GM23338 (cell line): Measurements from ENCODE around the gene EVI5L. TPM values are rescaled to one million over a fixed set of nuclear protein-coding genes. Genes with fewer than 3 reads are reported as not detected.
A peak's percentile ranks its signal among the peaks of the same experiment; 100 is the strongest.

Source experiments
- ATAC-seq: fragments of 200-7000 bp; cut with Tn5 transposase; 3 replicates; pipeline ENCODE4 v1.9.1; 2020
- DNase-seq: peaks from one replicate; pipeline ENCODE4 v3.0.0-alpha.2; 2015; ENCODE audit warnings: low spot score
- H2AFZ ChIP-seq: fragments of 200-600 bp; sonication (generic); 2 replicates; pipeline ENCODE4 v1.8.0; 2016; ENCODE audit warnings: antibody characterized with exemption, mild to moderate bottlenecking, moderate library complexity
- H3F3A ChIP-seq: fragments of 200-600 bp; sonication (generic); replicated peaks from 2 replicates; pipeline ENCODE4 v1.8.0; 2017; ENCODE audit warnings: antibody characterized with exemption, mixed run types, low read depth
- H3K27ac ChIP-seq: fragments of 200-600 bp; sonication (generic); 2 replicates; pipeline ENCODE4 v1.6.1; 2016; ENCODE audit warnings: low read depth
- H3K27me3 ChIP-seq: fragments of 200-600 bp; sonication (generic); 2 replicates; pipeline ENCODE4 v1.8.0; 2016; ENCODE audit warnings: mild to moderate bottlenecking, mixed run types, moderate library complexity; ENCODE audit not compliant: insufficient read depth
- H3K36me3 ChIP-seq: fragments of 200-600 bp; sonication (generic); 2 replicates; pipeline ENCODE4 v1.8.0; 2016; ENCODE audit warnings: mild to moderate bottlenecking; ENCODE audit not compliant: insufficient read depth
- H3K4me1 ChIP-seq: fragments of 200-600 bp; sonication (generic); 2 replicates; pipeline ENCODE4 v1.8.0; 2016; ENCODE audit warnings: mild to moderate bottlenecking, moderate library complexity; ENCODE audit not compliant: insufficient read depth
- H3K4me2 ChIP-seq: fragments of 200-600 bp; sonication (generic); 2 replicates; pipeline ENCODE4 v1.7.1; 2017; ENCODE audit warnings: mixed run types
- H3K4me3 ChIP-seq: fragments of 200-600 bp; sonication (generic); 2 replicates; pipeline ENCODE4 v1.6.1; 2016; ENCODE audit warnings: mixed run types
- H3K79me2 ChIP-seq: fragments of 200-600 bp; sonication (generic); replicated peaks from 2 replicates; pipeline ENCODE4 v1.8.0; 2017; ENCODE audit warnings: mild to moderate bottlenecking; ENCODE audit not compliant: insufficient read depth
- H3K9me2 ChIP-seq: fragments of 200-600 bp; sonication (generic); 2 replicates; pipeline ENCODE4 v1.8.0; 2017; ENCODE audit not compliant: insufficient read depth
- H4K20me1 ChIP-seq: fragments of 200-600 bp; sonication (generic); replicated peaks from 2 replicates; pipeline ENCODE4 v1.8.0; 2017; ENCODE audit warnings: mild to moderate bottlenecking; ENCODE audit not compliant: insufficient read depth
- H3K27ac Mint-ChIP-seq: 2 replicates; pipeline ENCODE4 v1.8.0; 2020; ENCODE audit warnings: inconsistent platforms, mild to moderate bottlenecking, moderate library complexity, mixed read lengths
- H3K27me3 Mint-ChIP-seq: 3 replicates; pipeline ENCODE4 v1.8.0; 2022; ENCODE audit warnings: low read depth, mild to moderate bottlenecking, moderate library complexity, mixed read lengths, inconsistent platforms; ENCODE audit not compliant: insufficient read depth, poor library complexity
- H3K36me3 Mint-ChIP-seq: 3 replicates; pipeline ENCODE4 v1.8.0; 2021; ENCODE audit warnings: low read depth, mild to moderate bottlenecking, inconsistent platforms, moderate library complexity, mixed read lengths
- H3K4me1 Mint-ChIP-seq: 3 replicates; pipeline ENCODE4 v1.8.0; 2020; ENCODE audit warnings: mild to moderate bottlenecking, inconsistent platforms, mixed read lengths
- H3K4me3 Mint-ChIP-seq: 3 replicates; pipeline ENCODE4 v1.8.0; 2021; ENCODE audit warnings: moderate library complexity, mild to moderate bottlenecking, inconsistent platforms, mixed read lengths
- H3K9me3 Mint-ChIP-seq: 3 replicates; pipeline ENCODE4 v1.8.0; 2020; ENCODE audit warnings: moderate library complexity, mild to moderate bottlenecking, inconsistent platforms, mixed read lengths
- CREB1 ChIP-seq: fragments of 250-450 bp; sonication (Bioruptor Pico); IDR thresholded peaks from 2 replicates; pipeline ENCODE4 v1.5.0; 2020; ENCODE audit warnings: low read depth, mild to moderate bottlenecking, moderate library complexity
- EZH2 ChIP-seq: fragments of 200-600 bp; sonication (generic); IDR thresholded peaks from one replicate; pipeline ENCODE4 v1.8.0; 2017; ENCODE audit warnings: antibody characterized with exemption, mild to moderate bottlenecking, low read depth; ENCODE audit not compliant: unreplicated experiment
- EZH2phosphoT487 ChIP-seq: fragments of 200-600 bp; sonication (generic); IDR thresholded peaks from one replicate; pipeline ENCODE4 v1.8.1; 2018; ENCODE audit warnings: antibody characterized with exemption; ENCODE audit not compliant: unreplicated experiment
- NANOG ChIP-seq: IDR thresholded peaks from 2 replicates; pipeline ENCODE4 v1.6.1; 2016; ENCODE audit warnings: antibody characterized with exemption, borderline replicate concordance
- POLR2AphosphoS5 ChIP-seq: IDR thresholded peaks from 2 replicates; pipeline ENCODE4 v1.6.1; 2016; ENCODE audit warnings: antibody characterized with exemption, low read depth
- ZNF114 ChIP-seq: fragments of 250-450 bp; sonication (Bioruptor Pico); IDR thresholded peaks from 2 replicates; pipeline ENCODE4 v1.5.0; 2020; ENCODE audit warnings: mild to moderate bottlenecking, moderate library complexity
- ZNF331 ChIP-seq: fragments of 250-450 bp; sonication (Bioruptor Pico); IDR thresholded peaks from 2 replicates; pipeline ENCODE4 v1.5.0; 2020; ENCODE audit warnings: low read depth, mild to moderate bottlenecking, moderate library complexity
- ZNF462 ChIP-seq: fragments of 250-450 bp; sonication (Bioruptor Pico); IDR thresholded peaks from 2 replicates; pipeline ENCODE4 v1.5.0; 2020; ENCODE audit warnings: mild to moderate bottlenecking, moderate library complexity
- polyA plus RNA-seq: library from polyadenylated mRNA; unstranded; fragments of >200 nt; fragmentation: Nextera tagmentation; extraction: Ambion mirVana; gene quantifications from 2 replicates; pipeline ENCODE4 v1.2.1, GENCODE V29; 2016
- total RNA-seq: library from RNA; depleted of rRNA; stranded (reverse); fragments of >200 nt; shearing (Covaris generic); gene quantifications from 2 replicates; pipeline ENCODE4 v1.2.3, GENCODE V29; 2014
- TF ChIP-seq, protein P1 (sequence below): IDR thresholded peaks from 2 replicates; pipeline ENCODE4 v1.6.1; 2016; ENCODE audit warnings: antibody characterized with exemption
- TF ChIP-seq, protein P2 (sequence below), 2 experiments: fragments of 200-600 bp in 1 of 2; sonication (generic) in 1 of 2; conservative IDR thresholded peaks; 2 replicates each; pipeline versions ENCODE4 v1.5.1 to v1.6.1; 2016 to 2017; ENCODE audit warnings: antibody characterized with exemption in 2 of 2, low read depth in 2 of 2, mild to moderate bottlenecking in 2 of 2, moderate library complexity in 1 of 2
- TF ChIP-seq, protein P3 (sequence below): IDR thresholded peaks from one replicate; pipeline ENCODE4 v1.6.1; 2018; ENCODE audit warnings: antibody characterized with exemption; ENCODE audit not compliant: unreplicated experiment

The EVI5L gene
- total and polyA plus RNA-seq, 2 experiments from 2014 or later = 4.5 to 16.2 TPM

GRCh38 chr19:7907544-7907943 lies 77.5 kb downstream of the EVI5L start (continued):
- no peak for TF ChIP-seq CREB1 (CRISPR knock-in tag)
- TF ChIP-seq EZH2 = no peak
- TF ChIP-seq, protein P1, sequence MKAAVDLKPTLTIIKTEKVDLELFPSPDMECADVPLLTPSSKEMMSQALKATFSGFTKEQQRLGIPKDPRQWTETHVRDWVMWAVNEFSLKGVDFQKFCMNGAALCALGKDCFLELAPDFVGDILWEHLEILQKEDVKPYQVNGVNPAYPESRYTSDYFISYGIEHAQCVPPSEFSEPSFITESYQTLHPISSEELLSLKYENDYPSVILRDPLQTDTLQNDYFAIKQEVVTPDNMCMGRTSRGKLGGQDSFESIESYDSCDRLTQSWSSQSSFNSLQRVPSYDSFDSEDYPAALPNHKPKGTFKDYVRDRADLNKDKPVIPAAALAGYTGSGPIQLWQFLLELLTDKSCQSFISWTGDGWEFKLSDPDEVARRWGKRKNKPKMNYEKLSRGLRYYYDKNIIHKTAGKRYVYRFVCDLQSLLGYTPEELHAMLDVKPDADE = no peak
- no peak for TF ChIP-seq ZNF331 (CRISPR knock-in tag)
- no peak for TF ChIP-seq ZNF114 (CRISPR knock-in tag)
- TF ChIP-seq, protein P2, sequence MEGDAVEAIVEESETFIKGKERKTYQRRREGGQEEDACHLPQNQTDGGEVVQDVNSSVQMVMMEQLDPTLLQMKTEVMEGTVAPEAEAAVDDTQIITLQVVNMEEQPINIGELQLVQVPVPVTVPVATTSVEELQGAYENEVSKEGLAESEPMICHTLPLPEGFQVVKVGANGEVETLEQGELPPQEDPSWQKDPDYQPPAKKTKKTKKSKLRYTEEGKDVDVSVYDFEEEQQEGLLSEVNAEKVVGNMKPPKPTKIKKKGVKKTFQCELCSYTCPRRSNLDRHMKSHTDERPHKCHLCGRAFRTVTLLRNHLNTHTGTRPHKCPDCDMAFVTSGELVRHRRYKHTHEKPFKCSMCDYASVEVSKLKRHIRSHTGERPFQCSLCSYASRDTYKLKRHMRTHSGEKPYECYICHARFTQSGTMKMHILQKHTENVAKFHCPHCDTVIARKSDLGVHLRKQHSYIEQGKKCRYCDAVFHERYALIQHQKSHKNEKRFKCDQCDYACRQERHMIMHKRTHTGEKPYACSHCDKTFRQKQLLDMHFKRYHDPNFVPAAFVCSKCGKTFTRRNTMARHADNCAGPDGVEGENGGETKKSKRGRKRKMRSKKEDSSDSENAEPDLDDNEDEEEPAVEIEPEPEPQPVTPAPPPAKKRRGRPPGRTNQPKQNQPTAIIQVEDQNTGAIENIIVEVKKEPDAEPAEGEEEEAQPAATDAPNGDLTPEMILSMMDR (conservative IDR thresholded peaks at IDR 0.05; ENCODE audit: low read depth in 2 of 2) = no peak

DNA sequence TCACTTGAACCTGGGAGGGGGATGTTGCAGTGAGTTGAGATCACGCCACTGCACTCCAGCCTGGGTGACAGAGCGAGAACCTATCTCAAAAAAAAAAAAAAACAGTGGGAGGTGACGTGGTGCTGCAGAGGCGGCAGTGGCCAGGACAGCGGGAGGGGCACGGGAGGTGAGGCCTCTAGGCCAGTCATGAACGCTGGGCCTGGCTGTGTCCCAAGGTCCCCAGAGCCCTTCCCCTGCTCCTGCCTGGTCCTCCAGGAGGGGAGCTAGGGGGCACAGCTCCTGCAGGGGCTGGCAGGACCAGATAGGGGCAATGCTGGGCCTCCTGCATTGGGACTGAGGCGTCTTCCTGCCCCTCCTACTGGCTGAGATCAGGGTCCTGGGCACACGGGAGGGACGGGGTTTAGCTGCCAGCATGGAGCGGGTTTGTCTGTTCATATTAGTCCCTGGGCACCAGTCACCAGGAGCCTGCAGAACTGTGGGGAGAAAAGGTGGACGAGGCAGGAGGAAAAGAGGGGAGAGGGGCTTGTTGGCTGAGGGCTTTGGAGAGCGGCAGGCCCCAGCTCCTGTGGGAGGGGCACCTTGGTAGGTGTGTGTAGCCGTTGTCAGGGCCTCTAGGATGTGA lies 78.2 kb downstream of the EVI5L start:
- no peak overlapping the region for H3K27ac ChIP-seq
- H3K27me3 Mint-ChIP-seq = peaks cover 24% of the 10 kb centered on the region
- H3K27me3 ChIP-seq = no peaks in the 10 kb centered on the region
- no peaks in the 10 kb centered on the region; the same call in 1 of the 2 replicates for H3K36me3 ChIP-seq
- no peak overlapping the region for H3K4me2 ChIP-seq
- DNase-seq (peak; percentile 46), ATAC-seq (peak; percentile 6; the same call in 2 of the 3 replicates)
- H3K9me2 ChIP-seq = no peaks in the 10 kb centered on the region
- peaks cover 12% of the 10 kb centered on the region for H3K4me1 Mint-ChIP-seq
- H3K79me2 ChIP-seq = peaks cover 32% of the 10 kb centered on the region
- no peak overlapping the region for H3K4me3 Mint-ChIP-seq
- no peak overlapping the region for H3K27ac Mint-ChIP-seq
- H3K36me3 Mint-ChIP-seq = peaks cover 24% of the 10 kb centered on the region
- no peak overlapping the region for H2AFZ ChIP-seq
- H3K4me3 ChIP-seq = no peak overlapping the region
- H3K4me1 ChIP-seq = peaks cover 8% of the 10 kb centered on the region
- peaks cover 3% of the 10 kb centered on the region; the same call in 1 of the 2 replicates for H3F3A ChIP-seq
- peaks cover 5% of the 10 kb centered on the region for H4K20me1 ChIP-seq
- peaks cover 4% of the 10 kb centered on the region; the same call in 1 of the 3 replicates for H3K9me3 Mint-ChIP-seq
- TF ChIP-seq ZNF462 (CRISPR knock-in tag) (no peak), POLR2AphosphoS5 (no peak), NANOG (no peak), ZNF114 (CRISPR knock-in tag) (no peak), EZH2phosphoT487 (no peak)
- TF ChIP-seq, protein P3, sequence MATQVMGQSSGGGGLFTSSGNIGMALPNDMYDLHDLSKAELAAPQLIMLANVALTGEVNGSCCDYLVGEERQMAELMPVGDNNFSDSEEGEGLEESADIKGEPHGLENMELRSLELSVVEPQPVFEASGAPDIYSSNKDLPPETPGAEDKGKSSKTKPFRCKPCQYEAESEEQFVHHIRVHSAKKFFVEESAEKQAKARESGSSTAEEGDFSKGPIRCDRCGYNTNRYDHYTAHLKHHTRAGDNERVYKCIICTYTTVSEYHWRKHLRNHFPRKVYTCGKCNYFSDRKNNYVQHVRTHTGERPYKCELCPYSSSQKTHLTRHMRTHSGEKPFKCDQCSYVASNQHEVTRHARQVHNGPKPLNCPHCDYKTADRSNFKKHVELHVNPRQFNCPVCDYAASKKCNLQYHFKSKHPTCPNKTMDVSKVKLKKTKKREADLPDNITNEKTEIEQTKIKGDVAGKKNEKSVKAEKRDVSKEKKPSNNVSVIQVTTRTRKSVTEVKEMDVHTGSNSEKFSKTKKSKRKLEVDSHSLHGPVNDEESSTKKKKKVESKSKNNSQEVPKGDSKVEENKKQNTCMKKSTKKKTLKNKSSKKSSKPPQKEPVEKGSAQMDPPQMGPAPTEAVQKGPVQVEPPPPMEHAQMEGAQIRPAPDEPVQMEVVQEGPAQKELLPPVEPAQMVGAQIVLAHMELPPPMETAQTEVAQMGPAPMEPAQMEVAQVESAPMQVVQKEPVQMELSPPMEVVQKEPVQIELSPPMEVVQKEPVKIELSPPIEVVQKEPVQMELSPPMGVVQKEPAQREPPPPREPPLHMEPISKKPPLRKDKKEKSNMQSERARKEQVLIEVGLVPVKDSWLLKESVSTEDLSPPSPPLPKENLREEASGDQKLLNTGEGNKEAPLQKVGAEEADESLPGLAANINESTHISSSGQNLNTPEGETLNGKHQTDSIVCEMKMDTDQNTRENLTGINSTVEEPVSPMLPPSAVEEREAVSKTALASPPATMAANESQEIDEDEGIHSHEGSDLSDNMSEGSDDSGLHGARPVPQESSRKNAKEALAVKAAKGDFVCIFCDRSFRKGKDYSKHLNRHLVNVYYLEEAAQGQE = no peak
